Left ventricle myocardium inferior (tissue), 1 donor: ENCODE data around the gene PUS7. TPM values are rescaled to one million over a fixed set of nuclear protein-coding genes. Genes with fewer than 3 reads are reported as not detected.
A peak's percentile ranks its signal among the peaks of the same experiment; 100 is the strongest.

ENCODE experiments used
- DNase-seq: peaks from one replicate; pipeline ENCODE4 v3.0.0-alpha.2; 2020
- H3K27ac ChIP-seq: fragments of 200-600 bp; replicated peaks from 2 replicates; pipeline ENCODE4 v1.8.0; 2021
- H3K27me3 ChIP-seq: fragments of 200-600 bp; 2 replicates; pipeline ENCODE4 v1.8.0; 2021; ENCODE audit warnings: low read depth
- H3K36me3 ChIP-seq: fragments of 200-600 bp; 2 replicates; pipeline ENCODE4 v1.8.0; 2021
- H3K4me1 ChIP-seq: fragments of 200-600 bp; 2 replicates; pipeline ENCODE4 v1.8.0; 2021
- H3K4me3 ChIP-seq: fragments of 200-600 bp; 2 replicates; pipeline ENCODE4 v1.8.0; 2021; ENCODE audit warnings: mild to moderate bottlenecking, moderate library complexity
- H3K9me3 ChIP-seq: fragments of 200-600 bp; replicated peaks from 2 replicates; pipeline ENCODE4 v1.8.0; 2021
- CTCF ChIP-seq: fragments of 200-600 bp; IDR thresholded peaks from 2 replicates; pipeline ENCODE4 v1.8.0; 2021; ENCODE audit warnings: antibody characterized with exemption, mild to moderate bottlenecking, borderline replicate concordance
- intact Hi-C: fragments of 100-400 bp; cut with micrococcal nuclease; formaldehyde crosslinking; loops from one replicate; pipeline ENCODE4 v1.11.0; 2022
- total RNA-seq: library from RNA; stranded (reverse); fragmentation: NEBNext Ultra II Directional; extraction: Animal tissue kit (Norgen Biotek cat#: 25700); gene quantifications from one replicate; pipeline ENCODE4 v1.2.1, GENCODE V29; 2021
- donor health status: DM: no; HTN: yes; CAD: no; lungs with severe emphysema.

PUS7 gene
- total RNA-seq, 1 donor from 2014 or later = 4.9 TPM

DNA sequence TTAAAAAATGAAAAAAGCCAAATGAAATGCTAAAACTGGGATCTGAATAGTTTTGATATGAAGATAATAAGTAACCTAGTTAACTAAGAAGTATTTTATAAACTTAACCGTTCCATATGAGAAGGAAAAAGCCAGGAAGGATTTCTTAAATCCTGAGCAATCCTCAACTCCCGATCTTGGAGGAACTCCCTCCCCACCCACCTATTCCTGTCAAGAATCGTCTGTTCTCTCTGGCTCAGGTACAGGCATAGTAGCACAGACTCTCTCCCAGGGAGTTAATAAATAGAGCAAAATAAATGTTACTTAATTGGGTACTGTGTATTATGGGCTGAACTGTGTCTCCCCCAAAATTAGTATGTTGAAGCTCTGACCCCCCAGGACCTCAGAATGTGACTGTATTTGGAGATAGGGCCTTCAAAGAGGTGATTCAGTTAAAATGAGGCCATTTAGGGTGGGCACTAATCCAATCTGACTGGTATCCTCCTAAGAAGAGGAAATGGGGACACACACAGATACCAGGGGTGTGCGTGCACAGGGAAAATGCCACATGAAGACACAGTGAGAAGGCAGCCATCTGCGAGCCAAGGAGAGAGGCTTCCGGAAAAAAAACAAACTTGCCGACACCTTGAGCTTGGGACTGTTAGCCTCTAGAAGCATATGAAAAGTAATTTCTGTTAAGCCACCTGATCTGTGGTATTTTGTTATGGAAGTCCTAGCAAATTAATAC is 28.7 kb downstream of the PUS7 start:
- Histone ChIP-seq H3K36me3 (peaks cover 1% of the 10 kb centered on the region), H3K4me1 (peaks cover 5% of the 10 kb centered on the region), H3K27ac (no peak overlapping the region), H3K4me3 (no peak overlapping the region), H3K27me3 (no peaks in the 10 kb centered on the region), H3K9me3 (no peaks in the 10 kb centered on the region)
- TF ChIP-seq CTCF = no peak
- intact Hi-C loops = no loop called here
- DNase-seq = no peak

GRCh38 chr7:105489409-105489808 is 32.7 kb downstream of the PUS7 start:
- intact Hi-C loops = no loop called here
- Histone ChIP-seq H3K27me3 (no peaks in the 10 kb centered on the region), H3K9me3 (no peaks in the 10 kb centered on the region), H3K27ac (no peak overlapping the region), H3K4me1 (peaks cover 12% of the 10 kb centered on the region), H3K4me3 (no peak overlapping the region), H3K36me3 (peaks cover 12% of the 10 kb centered on the region)
- TF ChIP-seq CTCF = no peak
- DNase-seq = no peak

- Histone ChIP-seq H3K27ac (peak overlapping the region; percentile 45), H3K36me3 (peaks cover 12% of the 10 kb centered on the region), H3K9me3 (no peaks in the 10 kb centered on the region), H3K27me3 (no peaks in the 10 kb centered on the region), H3K4me3 (no peak overlapping the region), H3K4me1 (peaks cover 12% of the 10 kb centered on the region)
- no peak for DNase-seq
- intact Hi-C loops = no loop called here
- TF ChIP-seq CTCF = peak; percentile 57
These were observed 34.2 kb downstream of the PUS7 start for GRCh38 chr7:105487579-105488571.

DNA sequence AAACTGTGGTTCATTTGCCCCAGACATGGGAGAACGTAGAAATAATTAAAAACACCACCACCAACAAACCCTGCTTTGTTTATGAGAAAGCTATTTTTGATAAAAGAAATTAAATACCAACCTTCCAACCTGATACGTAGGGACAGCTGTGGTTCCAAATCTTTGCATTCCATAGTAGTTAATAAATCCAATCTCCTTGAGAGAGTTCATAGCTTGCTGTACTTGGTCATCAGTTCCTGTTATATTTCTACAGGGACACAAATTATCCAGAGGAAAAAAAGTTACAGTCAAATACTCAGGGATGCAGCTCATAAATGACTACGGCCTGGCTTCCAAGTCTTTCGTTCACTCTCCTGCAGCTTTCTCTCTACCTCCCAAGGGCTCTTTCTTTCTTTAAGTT is 41.1 kb downstream of the PUS7 start:
- no peak for DNase-seq
- Histone ChIP-seq H3K36me3 (peaks cover 30% of the 10 kb centered on the region), H3K4me3 (no peak overlapping the region), H3K27me3 (no peaks in the 10 kb centered on the region), H3K27ac (no peak overlapping the region), H3K9me3 (no peaks in the 10 kb centered on the region), H3K4me1 (no peaks in the 10 kb centered on the region)
- intact Hi-C loops = no loop called here
- no peak for TF ChIP-seq CTCF

DNA sequence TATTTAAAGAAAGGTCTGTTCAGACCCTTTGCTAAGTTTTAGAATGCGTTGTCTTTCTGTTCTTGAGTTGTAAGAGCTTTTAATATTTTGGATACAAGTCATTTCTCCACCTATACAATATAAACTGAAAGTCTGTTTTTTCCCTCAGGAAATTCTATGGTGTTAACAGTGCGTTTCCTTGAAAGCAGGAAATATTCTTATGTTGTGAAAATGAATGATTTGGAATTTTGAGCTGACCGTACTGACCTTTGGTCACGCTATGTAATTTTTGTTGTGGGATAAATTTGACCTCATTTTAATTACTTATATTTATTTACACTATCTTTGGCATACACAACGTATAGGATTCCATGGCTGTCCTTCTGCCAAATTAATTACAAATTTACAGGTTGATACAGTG is 43.5 kb downstream of the PUS7 start:
- Histone ChIP-seq H3K4me1 (no peaks in the 10 kb centered on the region), H3K9me3 (no peaks in the 10 kb centered on the region), H3K27ac (no peak overlapping the region), H3K36me3 (peaks cover 27% of the 10 kb centered on the region), H3K27me3 (no peaks in the 10 kb centered on the region), H3K4me3 (no peak overlapping the region)
- intact Hi-C loops = no loop called here
- TF ChIP-seq CTCF = no peak
- DNase-seq = no peak
